A673 (cell line): Measurements from ENCODE around the gene ADGRF4.

Experiments used
- CTCF ChIP-seq: fragments of 300-800, 200-600 bp; sonication (generic); conservative IDR thresholded peaks from 2 replicates; pipeline ENCODE4 v1.5.1; 2017; ENCODE audit warnings: low read depth, mild to moderate bottlenecking, antibody characterized with exemption, low read length, moderate library complexity, mixed read lengths
- EZH2 ChIP-seq: fragments of 200-600 bp; sonication (generic); IDR thresholded peaks from 2 replicates; pipeline ENCODE4 v1.6.1; 2017; ENCODE audit warnings: borderline replicate concordance, low read depth, mild to moderate bottlenecking, mixed read lengths, antibody characterized with exemption, low read length; ENCODE audit not compliant: poor library complexity, severe bottlenecking

- TF ChIP-seq CTCF: no peak
- no peak for TF ChIP-seq EZH2
These were observed 31.1 kb downstream of the ADGRF4 start for GRCh38 chr6:47729457-47729856.
